Progenitor cell of endocrine pancreas (in vitro differentiated cells): ENCODE results near the gene CHST13. TPM values are rescaled to one million over a fixed set of nuclear protein-coding genes. Genes with fewer than 3 reads are reported as not detected.

Experiments used
- DNase-seq: peaks from one replicate; pipeline ENCODE4 v3.0.0; 2021; ENCODE audit warnings: low spot score; ENCODE audit not compliant: unreplicated experiment
- H3K27ac Mint-ChIP-seq: 2 replicates; pipeline ENCODE4 v1.8.0; 2021; ENCODE audit warnings: mild to moderate bottlenecking, moderate library complexity, mixed read lengths
- H3K27me3 Mint-ChIP-seq: 2 replicates; pipeline ENCODE4 v1.8.0; 2021; ENCODE audit warnings: mixed read lengths
- H3K36me3 Mint-ChIP-seq: 2 replicates; pipeline ENCODE4 v1.8.0; 2022; ENCODE audit warnings: mixed read lengths; ENCODE audit not compliant: insufficient read depth
- H3K4me1 Mint-ChIP-seq: 2 replicates; pipeline ENCODE4 v1.8.0; 2021; ENCODE audit warnings: low read depth, mixed read lengths
- H3K4me3 Mint-ChIP-seq: 2 replicates; pipeline ENCODE4 v1.8.0; 2021; ENCODE audit warnings: low read depth, mild to moderate bottlenecking, moderate library complexity, mixed read lengths
- H3K9me3 Mint-ChIP-seq: 2 replicates; pipeline ENCODE4 v1.8.0; 2021; ENCODE audit warnings: low read depth, mixed read lengths
- total RNA-seq: library from RNA; stranded (reverse); gene quantifications from 2 replicates; pipeline ENCODE4 v1.2.1, GENCODE V29; 2021
- TF ChIP-seq, protein P1 (sequence below): fragments of 200-600 bp; sonication (generic); IDR thresholded peaks from one replicate; pipeline ENCODE4 v1.5.0; 2021; ENCODE audit warnings: antibody characterized with exemption, mild to moderate bottlenecking; ENCODE audit not compliant: unreplicated experiment

CHST13 gene
- total RNA-seq, 1 donor from 2014 or later, result 0.36 TPM

DNA sequence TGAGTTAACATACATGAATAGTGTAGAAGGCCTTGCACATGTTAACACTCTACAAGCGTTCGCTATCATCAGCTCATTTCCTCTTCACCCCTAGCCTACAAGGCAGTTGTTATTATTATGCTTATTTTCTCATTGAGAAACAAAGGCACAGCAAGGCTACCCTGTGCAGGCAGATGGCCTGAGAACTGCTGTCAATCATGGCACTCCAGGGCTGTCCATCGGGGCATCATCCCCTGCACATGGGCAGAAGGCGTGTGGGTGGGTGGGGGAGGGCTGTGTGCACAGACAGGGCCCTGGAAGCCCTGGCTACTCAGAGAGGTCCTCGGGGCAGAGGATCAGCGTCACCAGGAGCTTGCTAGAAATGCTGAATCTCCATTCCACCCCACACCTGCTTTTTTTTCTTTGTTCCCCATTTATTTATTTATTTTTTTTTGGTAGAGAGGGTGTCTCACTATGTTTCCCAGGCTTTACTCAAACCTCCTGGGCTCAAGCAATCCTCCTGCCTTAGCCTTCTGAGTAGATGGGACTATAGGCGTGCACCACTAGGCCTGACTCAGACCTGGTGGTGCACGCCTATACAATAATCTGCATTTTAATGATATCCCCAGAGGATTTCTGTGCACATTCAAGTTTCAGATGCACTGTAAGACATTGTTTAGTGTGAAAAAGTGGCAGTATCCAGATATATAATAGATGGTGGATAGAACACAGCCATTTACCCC lies 38.6 kb upstream of the CHST13 start:
- H3K27me3 Mint-ChIP-seq, result peaks cover 12% of the 10 kb centered on the region

DNA sequence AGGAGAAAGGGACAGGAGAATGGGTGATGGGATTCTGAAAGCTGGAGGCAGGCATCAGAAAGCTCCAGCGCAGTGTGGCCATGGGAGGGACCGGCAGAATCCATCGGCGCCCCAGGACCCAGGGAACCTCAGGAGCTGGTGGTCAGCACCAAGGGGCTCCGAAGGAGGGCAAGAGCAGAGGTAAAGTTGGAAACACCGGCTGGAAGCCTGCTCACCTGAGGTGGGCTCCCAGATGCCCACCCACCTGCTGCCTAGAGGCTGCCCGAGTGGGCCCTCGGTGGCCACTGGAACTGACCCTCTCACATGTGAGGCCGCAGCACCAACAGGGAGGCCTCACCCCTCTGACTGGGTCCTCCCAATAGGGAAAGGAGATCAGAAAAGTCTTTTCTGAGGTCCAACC lies 38.0 kb upstream of the CHST13 start:
- Mint-ChIP-seq H3K27ac (no peak overlapping the region), H3K4me3 (no peak overlapping the region), H3K9me3 (no peaks in the 10 kb centered on the region), H3K27me3 (peaks cover 9% of the 10 kb centered on the region), H3K4me1 (no peaks in the 10 kb centered on the region), H3K36me3 (no peaks in the 10 kb centered on the region)
- DNase-seq, result no peak
- TF ChIP-seq, protein P1, sequence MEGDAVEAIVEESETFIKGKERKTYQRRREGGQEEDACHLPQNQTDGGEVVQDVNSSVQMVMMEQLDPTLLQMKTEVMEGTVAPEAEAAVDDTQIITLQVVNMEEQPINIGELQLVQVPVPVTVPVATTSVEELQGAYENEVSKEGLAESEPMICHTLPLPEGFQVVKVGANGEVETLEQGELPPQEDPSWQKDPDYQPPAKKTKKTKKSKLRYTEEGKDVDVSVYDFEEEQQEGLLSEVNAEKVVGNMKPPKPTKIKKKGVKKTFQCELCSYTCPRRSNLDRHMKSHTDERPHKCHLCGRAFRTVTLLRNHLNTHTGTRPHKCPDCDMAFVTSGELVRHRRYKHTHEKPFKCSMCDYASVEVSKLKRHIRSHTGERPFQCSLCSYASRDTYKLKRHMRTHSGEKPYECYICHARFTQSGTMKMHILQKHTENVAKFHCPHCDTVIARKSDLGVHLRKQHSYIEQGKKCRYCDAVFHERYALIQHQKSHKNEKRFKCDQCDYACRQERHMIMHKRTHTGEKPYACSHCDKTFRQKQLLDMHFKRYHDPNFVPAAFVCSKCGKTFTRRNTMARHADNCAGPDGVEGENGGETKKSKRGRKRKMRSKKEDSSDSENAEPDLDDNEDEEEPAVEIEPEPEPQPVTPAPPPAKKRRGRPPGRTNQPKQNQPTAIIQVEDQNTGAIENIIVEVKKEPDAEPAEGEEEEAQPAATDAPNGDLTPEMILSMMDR, result no peak

More for the DNA sequence above, 38.6 kb upstream of the CHST13 start:
- Mint-ChIP-seq H3K9me3 (no peaks in the 10 kb centered on the region), H3K36me3 (no peaks in the 10 kb centered on the region), H3K4me1 (no peaks in the 10 kb centered on the region), H3K27ac (no peak overlapping the region), H3K4me3 (no peak overlapping the region)
- TF ChIP-seq, protein P1, result no peak
- no peak for DNase-seq

- Mint-ChIP-seq H3K27ac (no peak overlapping the region), H3K4me1 (no peaks in the 10 kb centered on the region), H3K4me3 (no peak overlapping the region), H3K9me3 (no peaks in the 10 kb centered on the region), H3K27me3 (peaks cover 13% of the 10 kb centered on the region), H3K36me3 (no peaks in the 10 kb centered on the region)
- TF ChIP-seq, protein P1, result no peak
- no peak for DNase-seq
Measured at GRCh38 chr3:126486360-126486847, 37.6 kb upstream of the CHST13 start.

DNA sequence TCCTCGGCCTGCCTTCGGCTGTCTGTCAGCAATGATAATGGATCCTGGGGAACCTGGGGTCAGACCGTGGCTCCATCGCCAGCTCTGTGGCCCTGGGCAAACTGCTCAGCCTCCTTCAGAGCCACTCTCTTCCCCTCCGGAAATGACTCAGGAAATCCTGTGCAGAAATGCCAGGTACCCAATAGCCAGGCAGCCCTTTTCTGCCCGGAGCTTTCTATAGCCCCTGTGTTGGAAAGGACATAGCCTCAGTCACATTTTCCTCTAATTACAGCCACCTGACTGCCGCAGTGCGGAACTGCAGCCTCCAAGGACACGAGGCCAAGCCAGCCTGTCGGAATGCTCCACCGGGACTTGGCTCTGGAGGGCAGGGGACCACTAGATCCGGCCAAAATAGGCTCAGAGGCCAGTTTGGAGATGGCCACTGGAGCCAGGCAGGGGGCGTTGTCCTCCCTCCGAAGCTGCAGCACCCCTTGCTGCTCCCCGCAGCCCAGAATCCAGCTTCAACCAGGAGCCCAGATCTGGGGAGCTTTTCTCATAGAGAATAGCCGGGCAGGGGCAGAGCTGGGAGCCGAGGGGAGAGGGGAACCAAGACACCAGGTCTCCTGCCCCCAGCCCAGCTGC lies 36.7 kb upstream of the CHST13 start:
- Mint-ChIP-seq H3K27me3 (peaks cover 13% of the 10 kb centered on the region), H3K4me1 (no peaks in the 10 kb centered on the region), H3K27ac (no peak overlapping the region), H3K36me3 (no peaks in the 10 kb centered on the region), H3K4me3 (no peak overlapping the region), H3K9me3 (no peaks in the 10 kb centered on the region)
- no peak for DNase-seq
- TF ChIP-seq, protein P1, result peak; percentile 28

DNA sequence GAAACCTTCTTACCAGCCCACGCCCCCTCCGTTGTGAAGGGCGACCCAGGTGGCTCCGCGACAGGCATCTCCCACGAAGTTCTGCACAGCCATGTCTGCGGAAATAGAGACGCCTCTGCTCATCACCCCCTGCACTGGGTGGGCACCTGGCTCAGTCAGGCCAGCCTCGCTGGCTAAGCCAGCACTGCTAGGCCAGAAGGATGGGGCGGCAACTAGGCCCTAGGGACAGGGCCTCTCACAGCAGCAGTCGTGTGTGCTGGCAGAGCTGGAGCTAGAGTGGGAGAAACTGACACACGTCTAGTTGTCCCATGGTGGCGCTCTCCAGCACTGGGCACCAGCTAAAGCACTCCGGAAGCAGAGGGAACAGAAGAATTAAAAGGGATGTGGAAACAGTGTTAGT lies 35.8 kb upstream of the CHST13 start:
- TF ChIP-seq, protein P1, result no peak
- H3K27me3 Mint-ChIP-seq, result peaks cover 14% of the 10 kb centered on the region
- no peak overlapping the region for H3K27ac Mint-ChIP-seq
- no peak overlapping the region for H3K4me3 Mint-ChIP-seq
- no peaks in the 10 kb centered on the region for H3K9me3 Mint-ChIP-seq
- DNase-seq, result no peak
- H3K36me3 Mint-ChIP-seq, result no peaks in the 10 kb centered on the region
- no peaks in the 10 kb centered on the region for H3K4me1 Mint-ChIP-seq
